NCI-H187 (cell line): Measurements from ENCODE around the gene CS.
"Not testable (repeated sequence)": the region's sequence is repeated elsewhere in the genome, so short reads cannot be mapped to it uniquely, and the experiment has no call there.

Experiments used
- DNase-seq, 2 experiments: peaks; one replicate each; lab custom pipeline; 2025; lab: John Stamatoyannopoulos, UW

The CS gene

DNA sequence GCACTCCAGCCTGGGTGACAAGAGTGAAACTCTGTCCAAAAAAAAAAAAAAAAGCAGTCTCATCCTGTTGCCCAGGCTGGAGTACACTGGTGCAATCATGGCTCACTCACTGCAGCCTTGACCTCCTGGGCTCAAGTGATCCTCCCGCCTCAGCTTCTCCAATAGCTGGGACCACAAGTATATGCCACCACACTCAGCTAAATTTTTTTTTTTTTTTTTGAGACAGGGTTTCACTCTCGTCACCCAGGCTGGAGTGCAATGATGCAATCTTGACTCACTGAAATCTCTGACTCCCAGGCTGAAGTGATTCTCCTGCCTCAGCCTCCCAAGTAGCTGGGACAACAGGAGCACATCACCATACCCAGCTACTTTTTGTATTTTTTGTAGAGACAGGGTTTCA is 20.9 kb upstream of the CS start:
- no peak for DNase-seq

DNA sequence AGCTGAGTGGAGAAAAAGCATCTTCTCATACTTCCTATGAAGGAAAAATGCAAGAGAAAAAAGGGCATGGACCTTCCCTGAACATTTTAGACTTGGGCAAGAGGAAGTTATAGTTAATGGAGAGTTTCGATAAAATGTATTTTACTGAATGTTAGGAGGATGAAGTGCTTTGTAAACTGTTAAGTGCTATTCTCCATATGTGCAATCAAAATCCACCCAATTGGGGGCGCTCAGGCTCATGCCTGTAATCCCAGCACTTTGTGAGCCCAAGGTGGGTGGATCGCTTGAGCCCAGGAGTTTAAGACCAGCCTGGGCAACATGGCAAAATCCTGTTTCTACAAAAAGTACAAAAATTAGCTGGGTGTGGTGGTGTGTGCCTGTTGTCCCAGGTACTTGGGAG is 17.5 kb upstream of the CS start:
- DNase-seq, result no peak

DNA sequence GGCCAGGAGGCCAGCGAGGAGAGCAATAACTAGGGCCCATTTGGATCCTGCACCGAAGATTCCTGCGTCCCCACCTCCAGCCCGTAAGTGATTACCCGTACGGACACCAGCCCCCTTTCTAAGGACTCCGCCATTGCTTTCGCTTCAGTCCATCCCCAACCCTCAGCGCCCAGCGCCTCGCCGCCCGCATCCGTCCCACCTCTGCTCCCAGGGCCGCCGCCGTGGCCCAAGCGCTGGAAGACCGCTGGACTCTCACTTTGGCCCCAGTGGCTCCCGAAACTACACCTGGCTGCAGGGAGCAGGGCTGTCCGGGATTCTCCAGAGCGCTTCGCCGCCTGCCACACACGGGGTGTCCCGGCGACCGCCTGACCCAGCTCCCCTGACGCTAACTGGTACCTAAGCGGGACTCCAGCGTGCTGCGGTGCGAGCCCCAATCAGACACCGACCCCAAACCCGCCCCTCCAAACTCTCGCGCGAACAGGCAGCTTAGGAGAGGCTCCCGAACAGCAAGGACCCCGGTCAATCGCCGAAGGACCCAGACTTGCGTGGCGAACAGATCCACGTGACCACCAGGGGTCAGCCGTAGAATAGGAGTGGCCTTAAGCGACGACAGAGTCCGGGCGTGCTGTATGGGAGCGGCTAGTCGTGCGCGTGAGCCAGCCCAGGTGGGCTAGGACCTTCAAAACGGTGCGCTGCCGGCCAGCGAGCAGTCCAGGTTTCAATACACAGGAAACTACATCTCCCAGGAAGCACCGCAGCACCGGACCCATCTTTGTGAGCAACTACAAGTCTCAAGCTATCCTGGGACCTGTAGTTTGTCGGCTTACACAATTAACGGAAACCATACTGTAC is 15.7 kb upstream of the CS start, which contains the start of gene CNPY2:
Gene CNPY2 (minus strand): TSS at position 367 of the 852 bp plus-strand sequence. CDS start 771 bp downstream, outside the sequence.
- peak; percentile 89 to 97 for DNase-seq

DNA sequence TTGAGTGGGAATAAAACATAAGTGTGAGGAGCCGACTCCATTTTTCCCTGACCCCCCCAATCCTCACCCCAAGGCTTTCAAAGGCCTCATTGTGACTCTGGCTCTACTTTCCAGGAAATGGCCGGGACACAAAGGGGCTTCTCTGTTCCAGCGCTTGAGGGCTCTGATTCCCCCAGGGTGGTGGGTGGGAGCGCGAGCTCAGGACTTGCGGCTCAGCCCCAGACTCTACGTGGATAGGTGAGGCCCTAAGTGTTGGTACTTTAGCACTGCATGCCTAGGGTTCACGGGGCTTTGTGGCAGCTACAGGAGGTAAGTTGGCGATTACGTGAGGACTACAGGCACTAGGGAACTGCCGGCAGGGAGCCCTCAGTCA is 15.1 kb upstream of the CS start:
- DNase-seq, result no peak

DNA sequence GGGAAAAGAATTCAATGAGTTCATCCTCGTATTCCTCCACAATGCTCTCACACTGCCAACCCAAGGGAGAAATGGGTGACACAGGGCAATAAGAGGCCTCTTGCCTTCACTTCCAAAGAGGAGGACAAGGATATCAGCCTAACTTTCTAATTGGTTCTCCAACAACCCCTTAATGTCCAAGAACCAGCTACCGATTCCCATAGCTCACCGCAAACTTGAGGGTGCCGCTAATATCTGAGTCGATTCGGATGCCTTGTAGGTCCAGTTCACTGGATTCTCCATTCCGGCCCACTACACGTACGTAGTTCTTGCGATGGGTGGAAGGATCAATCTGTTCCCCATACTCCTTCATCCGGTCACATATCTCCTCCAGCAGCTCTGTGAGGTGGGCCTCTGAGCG is 10.9 kb upstream of the CS start:
- DNase-seq, result no peak

DNA sequence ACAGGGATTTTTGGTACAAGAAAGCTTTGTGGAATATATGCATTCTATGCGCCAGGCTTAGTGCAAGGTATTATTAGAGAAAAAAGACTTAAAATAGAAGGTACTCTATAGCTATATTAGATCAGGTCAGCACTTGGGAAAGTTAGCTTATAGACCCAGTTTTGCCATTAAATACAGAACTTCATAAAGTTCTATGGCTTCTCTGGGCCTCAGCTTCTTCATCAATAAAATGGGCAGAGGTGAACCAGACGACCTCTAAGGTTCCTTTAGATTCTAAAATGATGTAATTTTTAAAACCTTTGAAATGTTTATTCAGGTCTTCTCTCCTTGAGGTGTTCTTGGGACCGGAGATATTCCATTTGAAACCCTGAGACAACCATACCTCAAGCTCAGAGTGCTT is 8.6 kb upstream of the CS start:
- DNase-seq, result no peak

DNA sequence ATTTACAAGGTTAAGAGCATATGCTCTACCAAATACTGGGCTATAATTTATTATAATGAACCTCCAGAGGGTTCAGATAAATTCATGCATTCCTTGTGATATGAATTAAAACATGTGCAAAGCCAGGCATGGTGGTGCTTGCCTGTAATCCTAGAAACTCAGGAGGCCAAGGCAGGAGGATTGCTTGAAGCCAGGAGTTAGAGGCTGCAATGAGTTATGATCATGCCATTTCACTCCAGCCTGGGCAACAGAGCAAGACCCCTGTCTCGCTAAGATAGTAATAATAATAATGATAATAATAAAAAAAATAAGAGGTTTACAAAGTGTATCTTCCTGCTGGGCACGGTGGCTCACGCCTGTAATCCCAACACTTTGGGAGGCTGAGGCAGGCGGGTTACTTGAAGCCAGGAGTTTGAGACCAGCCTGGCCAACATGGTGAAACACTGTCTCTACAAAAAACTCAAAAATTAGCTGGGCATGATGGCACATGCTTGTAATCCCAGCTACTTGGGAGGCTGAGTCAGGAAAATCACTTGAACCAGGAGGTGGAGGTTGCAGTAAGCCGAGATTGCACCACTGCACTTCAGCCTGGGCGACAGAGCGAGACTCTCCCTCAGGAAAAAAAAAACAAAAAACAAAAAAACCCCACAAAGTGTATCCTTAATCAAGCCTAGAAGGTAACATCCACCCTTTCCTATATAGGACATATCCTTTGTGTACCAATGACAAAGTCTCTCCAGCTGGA is 7.3 kb upstream of the CS start:
- no peak for DNase-seq

DNA sequence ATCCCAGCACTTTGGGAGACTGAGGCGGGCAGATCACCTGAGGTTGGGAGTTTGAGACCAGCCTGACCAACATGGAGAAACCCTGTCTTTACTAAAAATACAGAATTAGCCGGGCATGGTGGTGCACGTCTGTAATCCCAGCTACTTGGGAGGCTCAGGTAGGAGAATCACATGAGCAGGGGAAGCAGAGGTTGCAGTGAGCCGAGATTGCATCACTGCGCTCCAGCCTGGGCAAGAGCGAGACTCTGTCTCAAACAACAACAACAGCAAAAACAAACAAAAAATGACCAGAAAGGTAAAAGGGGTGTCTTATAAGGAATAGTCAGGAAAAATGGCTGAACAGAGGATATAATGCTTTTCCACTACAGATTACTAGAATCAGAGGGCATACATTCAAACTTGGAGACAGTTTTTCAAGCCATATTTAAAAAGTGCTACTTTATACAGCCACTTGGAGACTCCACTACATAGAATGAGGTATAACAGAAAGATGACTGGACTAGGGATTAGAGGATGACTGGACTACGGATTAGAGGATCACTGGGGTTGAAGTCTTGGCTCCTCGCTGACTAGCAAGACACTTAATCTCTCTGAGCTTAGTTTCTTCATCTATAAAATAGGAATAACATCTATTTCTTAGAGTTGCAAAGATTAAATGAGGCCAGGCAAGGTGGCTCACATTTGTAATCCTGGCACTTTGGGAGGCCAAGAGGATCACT is 4.9 kb upstream of the CS start:
- DNase-seq, result no peak

DNA sequence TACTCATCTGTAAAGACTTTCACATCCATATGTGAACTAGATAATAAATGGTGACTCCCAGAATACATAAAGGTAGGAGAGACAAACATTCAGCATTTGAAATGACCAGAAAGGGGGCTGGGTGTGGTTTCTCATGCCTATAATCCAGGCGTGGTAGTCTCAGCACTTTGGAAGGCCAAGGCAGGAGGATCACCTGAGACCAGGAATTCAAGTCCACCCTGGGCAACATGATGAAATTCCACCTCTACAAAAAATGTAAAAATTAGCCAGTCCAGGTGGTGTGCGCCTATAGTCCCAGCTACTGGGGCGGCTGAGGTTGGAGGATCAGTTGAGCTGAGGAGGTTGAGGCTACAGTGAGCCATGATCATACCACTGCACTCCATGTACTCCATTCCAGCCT is 4.1 kb upstream of the CS start:
- no peak for DNase-seq

DNA sequence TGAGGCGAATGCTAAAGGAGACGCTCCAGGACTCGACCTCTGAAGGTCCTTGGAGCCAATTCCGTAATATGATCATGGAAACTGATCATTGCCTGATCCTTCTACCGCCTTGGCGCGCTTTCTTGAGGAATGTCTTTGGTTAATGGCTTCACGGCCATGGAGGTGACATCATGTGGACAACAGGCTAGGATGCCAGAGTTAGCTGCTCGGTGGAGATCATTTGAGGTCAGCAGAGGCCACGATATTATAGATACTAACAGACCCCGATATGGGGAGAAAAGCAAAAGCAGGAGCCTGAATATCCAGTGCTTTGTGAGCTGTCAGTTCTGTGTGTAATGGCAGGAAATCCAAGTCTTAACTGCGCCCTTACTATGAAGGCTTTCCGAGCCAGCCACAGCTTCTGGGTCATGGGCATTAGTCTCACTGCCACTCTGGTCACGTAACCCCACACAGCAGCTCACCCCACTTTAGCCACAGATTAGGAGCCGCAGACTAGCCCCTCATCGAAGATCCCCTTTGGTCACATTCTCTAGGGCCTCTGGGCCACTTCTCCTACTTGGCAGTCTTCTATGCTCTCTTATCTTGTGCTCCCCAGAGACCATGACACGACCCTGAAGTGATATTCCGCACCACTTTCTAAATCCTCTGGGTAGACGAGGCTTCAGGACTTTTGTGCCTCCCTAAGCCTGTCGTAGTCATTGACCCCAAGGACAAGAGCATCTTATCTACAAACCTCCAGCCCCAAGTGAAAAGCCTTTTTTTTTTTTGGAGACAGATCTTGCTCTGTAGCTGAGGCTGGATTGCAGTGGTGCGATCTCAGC is 724 bp upstream of the CS start:
- peak in 1 of 2 experiments; percentile 55 for DNase-seq

DNA sequence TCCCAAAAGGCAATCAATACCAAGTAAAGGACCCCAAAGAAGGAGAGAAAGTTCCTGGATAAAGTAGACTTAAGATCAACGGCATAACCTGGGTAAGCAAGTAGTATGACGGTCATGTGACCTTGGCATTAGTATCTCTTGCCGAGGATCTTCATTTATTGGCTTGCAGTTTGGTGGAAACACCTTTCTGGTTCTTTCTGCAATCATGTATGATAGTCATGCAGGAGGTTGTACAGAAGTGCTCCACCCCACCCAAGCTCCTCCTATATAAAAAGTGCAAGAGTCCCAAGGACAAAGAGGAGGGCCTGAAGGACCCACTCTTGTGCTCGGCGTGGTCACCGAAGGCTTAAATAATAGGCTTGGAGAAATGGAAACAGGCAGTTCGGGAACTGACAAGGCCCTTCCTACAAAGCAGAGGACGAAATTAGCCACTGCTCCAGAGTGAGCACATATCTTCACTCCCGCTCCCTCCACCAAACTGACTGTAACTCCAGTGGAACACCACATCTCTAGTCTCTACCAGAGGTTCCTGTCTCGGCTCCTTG is 750 bp downstream of the CS start:
- DNase-seq, result no peak

DNA sequence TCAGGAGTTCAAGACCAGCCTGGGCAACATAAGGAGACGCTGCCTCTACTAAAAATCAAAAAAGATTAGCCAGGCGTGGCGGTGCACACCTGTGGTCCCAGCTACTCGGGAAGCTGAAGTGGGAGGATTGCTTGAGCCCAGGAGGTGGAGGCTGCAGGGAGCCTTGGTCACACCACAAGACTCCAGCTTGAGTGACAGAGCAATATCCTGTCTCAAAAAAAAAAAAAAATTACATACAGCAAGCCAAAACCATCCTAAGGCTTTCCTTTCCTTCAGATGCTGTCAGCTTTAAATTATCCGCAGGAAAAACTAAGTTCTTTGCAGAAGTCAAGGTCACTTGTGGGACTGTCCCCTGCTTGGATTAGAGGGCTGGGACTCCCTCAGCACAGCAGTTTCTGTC is 1.3 kb downstream of the CS start:
- no peak for DNase-seq

DNA sequence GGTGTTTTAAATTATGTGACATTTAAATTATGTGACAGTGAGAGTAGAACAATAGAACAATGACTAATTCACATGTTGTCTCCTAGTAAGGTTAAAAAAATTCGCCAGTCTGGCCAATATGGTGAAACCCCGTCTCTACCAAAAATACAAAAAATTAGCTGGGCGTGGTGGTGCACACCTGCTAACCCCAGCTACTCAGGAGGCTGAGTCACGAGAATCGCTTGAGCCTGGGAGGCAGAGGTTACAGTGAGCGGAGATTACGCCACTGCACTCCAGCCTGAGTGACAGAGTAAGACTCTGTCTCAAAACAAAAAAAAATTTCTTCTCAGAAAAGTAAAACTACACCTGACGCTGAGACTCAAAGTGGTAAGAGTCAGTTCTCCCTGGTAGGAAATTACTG is 2.7 kb downstream of the CS start:
- no peak for DNase-seq

DNA sequence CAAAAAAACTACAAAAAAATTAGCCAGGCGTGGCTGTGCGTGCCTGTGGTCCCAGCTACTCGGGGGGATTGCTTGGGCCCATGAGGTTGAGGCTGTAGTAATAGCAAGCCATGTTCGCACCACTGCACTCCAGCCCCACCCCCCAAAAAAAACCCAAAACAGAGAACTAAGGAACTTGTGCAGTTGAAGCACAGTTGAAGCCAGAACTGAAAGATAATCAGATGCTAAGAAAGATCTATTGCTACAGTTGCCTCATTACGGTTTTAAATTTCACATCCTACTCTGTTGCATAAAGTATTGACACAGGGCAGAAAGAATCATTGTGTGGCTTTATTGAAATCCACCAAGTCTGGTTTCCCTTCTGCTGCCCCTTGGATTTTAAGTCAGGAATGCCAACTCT is 3.8 kb downstream of the CS start:
- DNase-seq, result no peak

DNA sequence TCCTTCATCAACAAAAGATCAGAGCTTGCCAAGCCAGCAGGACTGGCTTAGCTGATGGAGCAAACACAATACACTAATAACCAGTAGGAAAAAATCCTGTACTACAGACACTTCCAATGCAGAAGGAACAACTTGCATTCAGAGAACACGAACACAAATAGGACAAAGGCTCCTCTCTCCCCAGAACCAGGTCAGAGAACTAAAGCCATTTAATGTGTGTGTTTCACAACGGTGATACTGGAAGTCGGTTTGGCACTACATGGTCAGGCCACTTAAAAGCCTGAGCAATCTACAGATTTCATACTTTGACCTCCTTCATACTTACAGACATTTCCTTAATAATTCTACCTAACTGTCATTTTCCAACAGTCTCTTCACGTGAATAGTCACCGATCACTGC is 6.3 kb downstream of the CS start:
- no peak for DNase-seq

DNA sequence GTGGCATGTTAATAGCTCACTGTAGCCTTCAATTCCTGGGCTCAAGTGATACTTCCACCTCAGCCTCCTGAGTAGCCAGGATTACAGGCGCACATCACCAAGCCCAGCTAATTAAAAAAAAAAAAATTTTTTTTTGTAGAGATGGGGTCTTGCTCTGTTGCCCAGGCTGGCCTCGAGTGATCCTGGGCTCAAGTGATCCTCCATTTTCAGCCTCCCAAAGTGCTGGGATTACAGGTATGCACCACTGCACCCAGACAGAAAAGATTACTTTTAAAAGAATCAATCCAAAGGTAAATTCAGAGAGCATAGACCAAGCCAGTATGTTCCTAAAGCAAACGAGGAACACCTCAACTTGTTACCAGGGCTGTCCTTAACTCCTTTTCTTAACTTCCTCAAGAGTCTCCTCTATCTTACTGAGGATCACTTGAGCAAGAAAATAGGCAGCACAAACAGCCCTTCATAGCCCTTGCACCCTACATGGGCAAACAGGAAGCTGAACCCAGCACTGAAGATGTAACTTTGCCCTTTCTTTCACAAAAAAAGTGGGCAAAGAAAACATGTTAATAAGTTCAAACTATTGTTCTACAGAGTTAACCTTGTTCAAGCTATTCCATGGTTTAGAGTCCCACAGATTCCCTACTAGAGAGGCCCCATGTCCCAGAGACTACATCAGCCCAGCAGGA is 11.3 kb downstream of the CS start:
- no peak for DNase-seq

DNA sequence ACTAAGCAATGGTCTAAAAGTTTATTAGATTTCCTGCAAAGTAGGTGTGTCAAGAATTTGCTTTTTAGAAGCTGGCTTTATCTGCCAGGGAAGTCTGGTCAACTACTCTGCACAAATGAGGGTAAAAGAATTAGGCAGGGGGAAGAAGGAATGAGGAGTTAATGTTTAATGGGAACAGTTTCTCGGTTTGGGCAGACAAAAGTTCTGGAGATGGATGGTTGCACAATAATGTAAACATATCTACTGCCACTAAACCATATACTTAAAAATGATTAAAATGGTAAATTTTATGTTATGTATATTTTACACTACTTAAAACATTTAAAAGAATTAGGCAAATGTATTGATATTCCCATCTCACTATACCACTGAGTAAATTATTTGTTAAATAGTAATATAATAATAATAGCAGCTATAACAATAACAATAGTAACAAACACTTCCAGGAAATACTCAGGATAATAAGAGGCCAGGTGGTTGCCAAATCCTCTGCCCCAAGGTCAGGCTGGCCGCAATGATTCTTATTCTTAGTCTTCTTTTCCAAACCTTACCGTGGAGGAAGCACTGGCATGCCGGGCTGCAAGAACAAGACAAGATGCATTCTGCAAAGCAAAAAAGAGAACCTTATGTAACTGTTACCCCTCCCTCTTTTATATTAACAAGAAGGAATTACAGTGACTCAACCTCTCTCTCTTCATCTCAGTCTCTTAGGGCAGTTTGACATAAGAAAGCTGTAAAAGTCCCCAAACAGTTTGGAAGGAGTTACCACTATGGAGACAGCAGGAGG is 13.9 kb downstream of the CS start:
- DNase-seq, result no peak

DNA sequence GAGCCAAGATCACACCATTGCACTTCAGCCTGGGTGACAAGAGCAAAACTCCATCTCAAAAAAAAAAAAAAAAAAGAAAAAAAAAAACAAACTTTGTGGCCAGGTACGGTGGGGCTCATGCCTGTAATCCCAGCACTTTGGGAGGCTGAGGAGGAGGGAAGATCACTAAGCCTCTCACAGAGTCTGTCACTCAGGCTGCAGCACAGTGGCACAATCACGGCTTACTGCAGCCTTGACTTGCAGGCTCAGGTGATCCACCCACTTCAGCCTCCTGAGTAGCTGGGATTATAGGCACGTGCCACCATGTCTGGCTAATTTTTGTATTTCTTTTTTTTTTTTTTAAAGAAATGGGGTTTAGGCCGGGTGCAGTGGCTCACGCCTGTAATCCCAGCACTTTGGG is 15.9 kb downstream of the CS start:
- DNase-seq, result not testable (repeated sequence)

DNA sequence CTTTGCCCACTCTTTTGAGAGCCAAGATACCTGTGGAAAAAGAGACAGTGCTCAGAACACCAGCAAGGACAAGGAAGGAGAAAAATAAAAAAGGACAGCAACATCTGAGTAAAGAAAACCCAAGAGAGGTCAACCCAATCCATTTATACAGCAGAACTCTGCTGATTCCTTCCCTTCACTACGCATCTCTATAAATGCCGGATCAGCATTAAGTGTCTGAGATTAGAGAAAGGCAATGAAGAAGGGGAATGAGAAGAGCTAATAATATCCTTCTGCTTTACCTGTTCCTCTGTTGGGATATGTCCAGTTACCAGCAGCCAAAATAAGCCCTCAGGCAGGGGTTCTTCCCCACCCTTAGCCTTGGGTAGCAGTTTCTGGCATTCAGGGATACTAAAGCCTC is 17.6 kb downstream of the CS start:
- DNase-seq, result no peak

DNA sequence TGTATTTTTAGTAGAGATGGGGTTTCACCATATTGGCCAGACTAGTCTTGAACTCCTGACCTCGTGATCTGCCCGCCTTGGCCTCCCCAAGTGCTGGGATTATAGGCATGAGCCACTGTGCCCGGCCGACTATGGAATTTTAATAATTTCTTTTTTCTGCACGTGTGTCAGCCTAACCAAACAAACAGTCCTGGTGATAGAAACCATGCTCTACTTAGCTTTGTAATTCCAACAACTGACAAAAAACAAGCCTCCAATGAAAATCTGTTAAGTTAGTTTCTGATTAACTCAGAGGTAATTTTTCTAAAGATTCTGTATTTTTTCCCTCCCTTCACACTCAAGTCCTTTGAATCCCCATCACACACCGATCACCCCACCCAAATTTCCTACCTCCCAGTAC is 18.1 kb downstream of the CS start:
- no peak for DNase-seq
